ENCODE measurements around the gene CAMLG.
"Not testable (repeated sequence)": the region's sequence is repeated elsewhere in the genome, so short reads cannot be mapped to it uniquely, and the experiment has no call there.

The CAMLG gene

GRCh38 chr5:134738133-134738962 lies at the start of gene CAMLG:
Gene CAMLG (plus strand): TSS chr5:134738548. CDS start chr5:134738621, 73 bp downstream.
- peak; percentile 95 to 97 (median 97) for DNase-seq (ENCODE audit: low read depth in 2 of 3, low spot score in 1 of 3)

- DNase-seq (ENCODE audit: low read depth in 2 of 3, low spot score in 1 of 3), result not testable (repeated sequence)
Measured at GRCh38 chr5:134690144-134690543, 48.2 kb upstream of the CAMLG start.

GRCh38 chr5:134692722-134693121 lies 45.6 kb upstream of the CAMLG start:
- no peak for DNase-seq (ENCODE audit: low read depth in 2 of 3, low spot score in 1 of 3)

- DNase-seq (ENCODE audit: low read depth in 2 of 3, low spot score in 1 of 3), result no peak
Measured at GRCh38 chr5:134708301-134708700, 30.0 kb upstream of the CAMLG start.

- DNase-seq (ENCODE audit: low read depth in 2 of 3, low spot score in 1 of 3), result no peak
Measured at GRCh38 chr5:134714120-134714519, 24.2 kb upstream of the CAMLG start.

- no peak for DNase-seq (ENCODE audit: low read depth in 2 of 3, low spot score in 1 of 3)
Measured at GRCh38 chr5:134714541-134714940, 23.8 kb upstream of the CAMLG start.

- DNase-seq (ENCODE audit: low read depth in 2 of 3, low spot score in 1 of 3), result not testable (repeated sequence)
Measured at GRCh38 chr5:134715466-134715865, 22.9 kb upstream of the CAMLG start.

GRCh38 chr5:134724872-134725271 lies 13.5 kb upstream of the CAMLG start:
- no peak for DNase-seq (ENCODE audit: low read depth in 2 of 3, low spot score in 1 of 3)

- DNase-seq (ENCODE audit: low read depth in 2 of 3, low spot score in 1 of 3), result no peak
Measured at GRCh38 chr5:134732819-134733218, 5.5 kb upstream of the CAMLG start.

- DNase-seq (ENCODE audit: low read depth in 2 of 3, low spot score in 1 of 3), result no peak
Measured at GRCh38 chr5:134735243-134735642, 3.1 kb upstream of the CAMLG start.

GRCh38 chr5:134736173-134736812 lies 2.1 kb upstream of the CAMLG start:
- DNase-seq (ENCODE audit: low read depth in 2 of 3, low spot score in 1 of 3), result no peak

GRCh38 chr5:134738963-134739661 lies 764 bp downstream of the CAMLG start:
- peak in 1 of 3 donors; percentile 16 for DNase-seq (ENCODE audit: low read depth in 2 of 3, low spot score in 1 of 3)

GRCh38 chr5:134741052-134741451 lies 2.7 kb downstream of the CAMLG start:
- no peak for DNase-seq (ENCODE audit: low read depth in 2 of 3, low spot score in 1 of 3)

- DNase-seq (ENCODE audit: low read depth in 2 of 3, low spot score in 1 of 3), result no peak
Measured at GRCh38 chr5:134742134-134742533, 3.8 kb downstream of the CAMLG start.

- no peak for DNase-seq (ENCODE audit: low read depth in 2 of 3, low spot score in 1 of 3)
Measured at GRCh38 chr5:134749415-134749814, 11.1 kb downstream of the CAMLG start.

- no peak for DNase-seq (ENCODE audit: low read depth in 2 of 3, low spot score in 1 of 3)
Measured at GRCh38 chr5:134758176-134758503, 19.8 kb downstream of the CAMLG start.

- DNase-seq (ENCODE audit: low read depth in 2 of 3, low spot score in 1 of 3), result peak; percentile 91 to 95 (median 94)
Measured at GRCh38 chr5:134758504-134759341, 20.4 kb downstream of the CAMLG start, which contains the start of gene DDX46. Gene DDX46 (plus strand): TSS chr5:134758779. CDS start chr5:134758939, 160 bp downstream.

- DNase-seq (ENCODE audit: low read depth in 2 of 3, low spot score in 1 of 3), result not testable (repeated sequence)
Measured at GRCh38 chr5:134767528-134768291, 29.4 kb downstream of the CAMLG start.

GRCh38 chr5:134769206-134769605 lies 30.9 kb downstream of the CAMLG start:
- DNase-seq (ENCODE audit: low read depth in 2 of 3, low spot score in 1 of 3), result no peak

GRCh38 chr5:134772461-134773125 lies 34.2 kb downstream of the CAMLG start:
- DNase-seq (ENCODE audit: low read depth in 2 of 3, low spot score in 1 of 3), result no peak

Data from stimulated activated CD4-positive, alpha-beta T cell treated with anti-CD3 and anti-CD28 coated beads, Interleukin-12 subunit alpha, Interleukin-12 subunit beta, amount 100 ng/mL, for 48 hours (primary cell).